K562 (cell line): ENCODE results near the gene LAT. TPM values are rescaled to one million over a fixed set of nuclear protein-coding genes. Genes with fewer than 3 reads are reported as not detected.

Experiments used
- BCOR ChIP-seq: fragments of 450-650 bp; IDR thresholded peaks from 2 replicates; pipeline ENCODE4 v1.6.1; 2016
- E2F6 ChIP-seq, 2 experiments: IDR thresholded peaks; 2 replicates each; pipeline ENCODE4 v1.6.1; 2011; ENCODE audit warnings: borderline replicate concordance in 1 of 2, control low read depth in 1 of 2, low read depth in 1 of 2, low read length in 1 of 2, mild to moderate bottlenecking in 1 of 2, mixed read lengths in 1 of 2, moderate library complexity in 1 of 2; ENCODE audit not compliant: insufficient read depth in 1 of 2, insufficient read length in 1 of 2, poor library complexity in 1 of 2, severe bottlenecking in 1 of 2; ENCODE audit errors: extremely low read depth in 1 of 2
- HDAC6 ChIP-seq: IDR thresholded peaks from 2 replicates; pipeline ENCODE4 v1.6.1; 2012; ENCODE audit warnings: low read depth, mild to moderate bottlenecking, control low read depth, inconsistent platforms, low read length, moderate library complexity
- MNT ChIP-seq, 2 experiments: fragments of 450-650 bp; conservative IDR thresholded peaks; 2 replicates each; pipeline ENCODE4 v1.6.1; 2017; ENCODE audit warnings: mild to moderate bottlenecking in 2 of 2, moderate library complexity in 2 of 2
- POLR2B ChIP-seq: fragments of 450-650 bp; IDR thresholded peaks from 2 replicates; pipeline ENCODE4 v1.6.1; 2018; ENCODE audit warnings: low read depth; ENCODE audit not compliant: partially characterized antibody
- SMARCA4 ChIP-seq: fragments of 450-650 bp; IDR thresholded peaks from 2 replicates; pipeline ENCODE4 v1.6.1; 2016
- TFE3 ChIP-seq: fragments of 450-650 bp; formaldehyde crosslinking; IDR thresholded peaks from 2 replicates; pipeline ENCODE4 v1.4.0; 2020; ENCODE audit warnings: mild to moderate bottlenecking, mixed read lengths
- ZBTB7A ChIP-seq: IDR thresholded peaks from 2 replicates; pipeline ENCODE4 v1.6.1; 2011; ENCODE audit warnings: low read depth, mild to moderate bottlenecking, low read length, moderate library complexity, borderline replicate concordance; ENCODE audit not compliant: control insufficient read depth
- ZEB2 ChIP-seq: fragments of 450-650 bp; IDR thresholded peaks from 2 replicates; pipeline ENCODE4 v1.6.1; 2016
- polyA plus RNA-seq, 8 experiments: library from polyadenylated mRNA; depleted of rRNA in 4 of 8; stranded (reverse) in 5 of 8; unstranded in 3 of 8; fragments of >200 nt; fragmentation: Nextera tagmentation in 2 of 8; fragmentation: Illumina TruSeq in 1 of 8; extraction: Ambion mirVana in 2 of 8; extraction: Trizol in 1 of 8; gene quantifications; 2 replicates each; pipeline versions ENCODE4 v1.2.1 to v1.2.3, GENCODE V29; 2011 to 2014; ENCODE audit warnings: inconsistent platforms in 1 of 8, missing spikeins in 1 of 8
- total RNA-seq, 7 experiments: library from RNA; depleted of rRNA in 6 of 7; stranded (reverse); fragments of >200 nt in 6 of 7; fragmentation: Illumina TruSeq in 2 of 7; extraction: Trizol in 2 of 7; gene quantifications; 2 replicates each; pipeline versions ENCODE4 v1.2.1 to v1.2.3, GENCODE V29; 2011 to 2021; ENCODE audit warnings: low replicate concordance in 1 of 7
- TF ChIP-seq, protein P1 (sequence below), 2 experiments: fragments of 450-650 bp in 1 of 2; IDR thresholded peaks; 2 replicates each; pipeline ENCODE4 v1.6.1; 2011 to 2017; ENCODE audit warnings: low read depth in 2 of 2, antibody characterized with exemption in 1 of 2, borderline replicate concordance in 1 of 2, low read length in 1 of 2, mild to moderate bottlenecking in 1 of 2, mixed read lengths in 1 of 2; ENCODE audit not compliant: control insufficient read depth in 1 of 2
- TF ChIP-seq, protein P2 (sequence below): IDR thresholded peaks from 3 replicates; pipeline ENCODE4 v1.6.1; 2011; ENCODE audit warnings: borderline replicate concordance, mild to moderate bottlenecking, moderate library complexity; ENCODE audit not compliant: insufficient read length; ENCODE audit errors: extremely low read depth
- TF ChIP-seq, protein P3 (sequence below), 2 experiments: fragments of 450-650 bp; IDR thresholded peaks; 2 replicates each; pipeline ENCODE4 v1.6.1; 2016

The LAT gene
- total and polyA plus RNA-seq, 9 of the 15 experiments (the other 6 are each of a cell fraction or from before 2014, with no cell fraction given), result 0.40 to 4.2 (median 1.3) TPM

- TF ChIP-seq, protein P1, sequence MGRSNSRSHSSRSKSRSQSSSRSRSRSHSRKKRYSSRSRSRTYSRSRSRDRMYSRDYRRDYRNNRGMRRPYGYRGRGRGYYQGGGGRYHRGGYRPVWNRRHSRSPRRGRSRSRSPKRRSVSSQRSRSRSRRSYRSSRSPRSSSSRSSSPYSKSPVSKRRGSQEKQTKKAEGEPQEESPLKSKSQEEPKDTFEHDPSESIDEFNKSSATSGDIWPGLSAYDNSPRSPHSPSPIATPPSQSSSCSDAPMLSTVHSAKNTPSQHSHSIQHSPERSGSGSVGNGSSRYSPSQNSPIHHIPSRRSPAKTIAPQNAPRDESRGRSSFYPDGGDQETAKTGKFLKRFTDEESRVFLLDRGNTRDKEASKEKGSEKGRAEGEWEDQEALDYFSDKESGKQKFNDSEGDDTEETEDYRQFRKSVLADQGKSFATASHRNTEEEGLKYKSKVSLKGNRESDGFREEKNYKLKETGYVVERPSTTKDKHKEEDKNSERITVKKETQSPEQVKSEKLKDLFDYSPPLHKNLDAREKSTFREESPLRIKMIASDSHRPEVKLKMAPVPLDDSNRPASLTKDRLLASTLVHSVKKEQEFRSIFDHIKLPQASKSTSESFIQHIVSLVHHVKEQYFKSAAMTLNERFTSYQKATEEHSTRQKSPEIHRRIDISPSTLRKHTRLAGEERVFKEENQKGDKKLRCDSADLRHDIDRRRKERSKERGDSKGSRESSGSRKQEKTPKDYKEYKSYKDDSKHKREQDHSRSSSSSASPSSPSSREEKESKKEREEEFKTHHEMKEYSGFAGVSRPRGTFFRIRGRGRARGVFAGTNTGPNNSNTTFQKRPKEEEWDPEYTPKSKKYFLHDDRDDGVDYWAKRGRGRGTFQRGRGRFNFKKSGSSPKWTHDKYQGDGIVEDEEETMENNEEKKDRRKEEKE (IDR thresholded peaks at IDR 0.05; ENCODE audit: borderline replicate concordance in 1 of 2, control insufficient read depth in 1 of 2, low read depth in 2 of 2, low read length in 1 of 2), result no peak
- no peak for TF ChIP-seq E2F6 (IDR thresholded peaks at IDR 0.05; ENCODE audit: borderline replicate concordance in 1 of 2, extremely low read depth in 1 of 2, insufficient read depth in 1 of 2, insufficient read length in 1 of 2, low read depth in 1 of 2, low read length in 1 of 2, poor library complexity in 1 of 2, severe bottlenecking in 1 of 2)
- peak; percentile 31; the same call in 1 of the 2 replicates for TF ChIP-seq ZEB2
- TF ChIP-seq, protein P2, sequence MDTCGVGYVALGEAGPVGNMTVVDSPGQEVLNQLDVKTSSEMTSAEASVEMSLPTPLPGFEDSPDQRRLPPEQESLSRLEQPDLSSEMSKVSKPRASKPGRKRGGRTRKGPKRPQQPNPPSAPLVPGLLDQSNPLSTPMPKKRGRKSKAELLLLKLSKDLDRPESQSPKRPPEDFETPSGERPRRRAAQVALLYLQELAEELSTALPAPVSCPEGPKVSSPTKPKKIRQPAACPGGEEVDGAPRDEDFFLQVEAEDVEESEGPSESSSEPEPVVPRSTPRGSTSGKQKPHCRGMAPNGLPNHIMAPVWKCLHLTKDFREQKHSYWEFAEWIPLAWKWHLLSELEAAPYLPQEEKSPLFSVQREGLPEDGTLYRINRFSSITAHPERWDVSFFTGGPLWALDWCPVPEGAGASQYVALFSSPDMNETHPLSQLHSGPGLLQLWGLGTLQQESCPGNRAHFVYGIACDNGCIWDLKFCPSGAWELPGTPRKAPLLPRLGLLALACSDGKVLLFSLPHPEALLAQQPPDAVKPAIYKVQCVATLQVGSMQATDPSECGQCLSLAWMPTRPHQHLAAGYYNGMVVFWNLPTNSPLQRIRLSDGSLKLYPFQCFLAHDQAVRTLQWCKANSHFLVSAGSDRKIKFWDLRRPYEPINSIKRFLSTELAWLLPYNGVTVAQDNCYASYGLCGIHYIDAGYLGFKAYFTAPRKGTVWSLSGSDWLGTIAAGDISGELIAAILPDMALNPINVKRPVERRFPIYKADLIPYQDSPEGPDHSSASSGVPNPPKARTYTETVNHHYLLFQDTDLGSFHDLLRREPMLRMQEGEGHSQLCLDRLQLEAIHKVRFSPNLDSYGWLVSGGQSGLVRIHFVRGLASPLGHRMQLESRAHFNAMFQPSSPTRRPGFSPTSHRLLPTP, result no peak
- peak; percentile 90 for TF ChIP-seq SMARCA4
- peak; percentile 97 for TF ChIP-seq BCOR
- TF ChIP-seq ZBTB7A, result peak; percentile 79; the same call in 1 of the 2 replicates
- TF ChIP-seq HDAC6, result no peak
- TF ChIP-seq, protein P3, sequence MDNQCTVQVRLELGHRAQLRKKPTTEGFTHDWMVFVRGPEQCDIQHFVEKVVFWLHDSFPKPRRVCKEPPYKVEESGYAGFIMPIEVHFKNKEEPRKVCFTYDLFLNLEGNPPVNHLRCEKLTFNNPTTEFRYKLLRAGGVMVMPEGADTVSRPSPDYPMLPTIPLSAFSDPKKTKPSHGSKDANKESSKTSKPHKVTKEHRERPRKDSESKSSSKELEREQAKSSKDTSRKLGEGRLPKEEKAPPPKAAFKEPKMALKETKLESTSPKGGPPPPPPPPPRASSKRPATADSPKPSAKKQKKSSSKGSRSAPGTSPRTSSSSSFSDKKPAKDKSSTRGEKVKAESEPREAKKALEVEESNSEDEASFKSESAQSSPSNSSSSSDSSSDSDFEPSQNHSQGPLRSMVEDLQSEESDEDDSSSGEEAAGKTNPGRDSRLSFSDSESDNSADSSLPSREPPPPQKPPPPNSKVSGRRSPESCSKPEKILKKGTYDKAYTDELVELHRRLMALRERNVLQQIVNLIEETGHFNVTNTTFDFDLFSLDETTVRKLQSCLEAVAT (IDR thresholded peaks at IDR 0.05), result no peak; a peak in 1 of 4 replicates
- TF ChIP-seq MNT (conservative IDR thresholded peaks at IDR 0.05), result peak in 1 of 2 experiments; percentile 52; a peak in 1 of 4 replicates
- TF ChIP-seq TFE3, result no peak
- no peak for TF ChIP-seq POLR2B
These were observed 44.5 kb downstream of the LAT start (continued) for GRCh38 chr16:29029168-29029994.
